ENCODE results near the gene SOX2.

GRCh38 chr3:181696626-181697230 is 15.0 kb upstream of the SOX2 start:
- TF ChIP-seq CTCF (IDR thresholded peaks at IDR 0.05) (no peak), POLR2AphosphoS5 (IDR thresholded peaks at IDR 0.05) (no peak), POLR2A (IDR thresholded peaks at IDR 0.05) (no peak)
